ENCODE results near the gene ITPRIPL2. TPM values are rescaled to one million over a fixed set of nuclear protein-coding genes. Genes with fewer than 3 reads are reported as not detected.

Gene ITPRIPL2
- total RNA-seq, 6 experiments from 2014 or later, result 36.3 to 56.9 (median 43.1) TPM

GRCh38 chr16:19147627-19148026 lies 33.9 kb downstream of the ITPRIPL2 start:
- no peak for DNase-seq
- Mint-ChIP-seq H3K27ac (no peak overlapping the region), H3K9me3 (0 out of 2 replicates have a peak, but pooled peaks cover 5% of the 10 kb centered on the region), H3K27me3 (ENCODE audit: insufficient read depth) (peaks cover 19% of the 10 kb centered on the region), H3K36me3 (ENCODE audit: low read depth) (no peaks in the 10 kb centered on the region), H3K4me1 (ENCODE audit: low read depth) (no peaks in the 10 kb centered on the region), H3K4me3 (no peak overlapping the region)
- TF ChIP-seq, protein P1, sequence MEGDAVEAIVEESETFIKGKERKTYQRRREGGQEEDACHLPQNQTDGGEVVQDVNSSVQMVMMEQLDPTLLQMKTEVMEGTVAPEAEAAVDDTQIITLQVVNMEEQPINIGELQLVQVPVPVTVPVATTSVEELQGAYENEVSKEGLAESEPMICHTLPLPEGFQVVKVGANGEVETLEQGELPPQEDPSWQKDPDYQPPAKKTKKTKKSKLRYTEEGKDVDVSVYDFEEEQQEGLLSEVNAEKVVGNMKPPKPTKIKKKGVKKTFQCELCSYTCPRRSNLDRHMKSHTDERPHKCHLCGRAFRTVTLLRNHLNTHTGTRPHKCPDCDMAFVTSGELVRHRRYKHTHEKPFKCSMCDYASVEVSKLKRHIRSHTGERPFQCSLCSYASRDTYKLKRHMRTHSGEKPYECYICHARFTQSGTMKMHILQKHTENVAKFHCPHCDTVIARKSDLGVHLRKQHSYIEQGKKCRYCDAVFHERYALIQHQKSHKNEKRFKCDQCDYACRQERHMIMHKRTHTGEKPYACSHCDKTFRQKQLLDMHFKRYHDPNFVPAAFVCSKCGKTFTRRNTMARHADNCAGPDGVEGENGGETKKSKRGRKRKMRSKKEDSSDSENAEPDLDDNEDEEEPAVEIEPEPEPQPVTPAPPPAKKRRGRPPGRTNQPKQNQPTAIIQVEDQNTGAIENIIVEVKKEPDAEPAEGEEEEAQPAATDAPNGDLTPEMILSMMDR (IDR thresholded peaks at IDR 0.05), result no peak

- TF ChIP-seq, protein P1 (IDR thresholded peaks at IDR 0.05), result no peak
- no peaks in the 10 kb centered on the region for H3K36me3 Mint-ChIP-seq (ENCODE audit: low read depth)
- no peaks in the 10 kb centered on the region for H3K4me1 Mint-ChIP-seq (ENCODE audit: low read depth)
- H3K27ac Mint-ChIP-seq, result no peak overlapping the region
- H3K27me3 Mint-ChIP-seq (ENCODE audit: insufficient read depth), result peaks cover 20% of the 10 kb centered on the region
- H3K4me3 Mint-ChIP-seq, result no peak overlapping the region
- H3K9me3 Mint-ChIP-seq, result 0 out of 2 replicates have a peak, but pooled peaks cover 5% of the 10 kb centered on the region
- DNase-seq, result no peak
These were observed 34.4 kb downstream of the ITPRIPL2 start for GRCh38 chr16:19148189-19148588.

DNA sequence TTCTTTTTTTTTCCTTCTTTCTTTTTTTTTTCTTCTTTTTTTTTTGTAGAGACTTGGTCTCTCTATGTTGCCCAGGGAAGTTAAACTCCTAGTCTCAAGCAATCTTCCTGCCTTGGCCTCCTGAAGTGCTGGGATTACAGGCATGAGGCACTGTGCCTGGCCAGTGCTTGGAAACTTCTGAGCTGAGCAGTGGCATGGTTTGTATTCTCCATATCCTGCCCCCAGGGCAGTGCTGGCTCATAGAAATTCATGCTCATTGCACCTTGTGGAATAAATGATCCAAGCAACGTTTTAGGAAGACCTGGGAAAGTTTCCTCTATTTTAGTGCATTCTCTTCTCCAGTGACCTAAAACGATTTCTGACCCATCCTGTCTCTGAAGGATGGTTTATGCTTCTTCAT lies 37.5 kb downstream of the ITPRIPL2 start:
- Mint-ChIP-seq H3K4me1 (ENCODE audit: low read depth) (no peaks in the 10 kb centered on the region), H3K9me3 (peaks cover 5% of the 10 kb centered on the region; the same call in 1 of the 2 replicates), H3K27ac (no peak overlapping the region), H3K27me3 (ENCODE audit: insufficient read depth) (peaks cover 23% of the 10 kb centered on the region), H3K36me3 (ENCODE audit: low read depth) (no peaks in the 10 kb centered on the region), H3K4me3 (no peak overlapping the region)
- TF ChIP-seq, protein P1 (IDR thresholded peaks at IDR 0.05), result no peak
- no peak for DNase-seq

DNA sequence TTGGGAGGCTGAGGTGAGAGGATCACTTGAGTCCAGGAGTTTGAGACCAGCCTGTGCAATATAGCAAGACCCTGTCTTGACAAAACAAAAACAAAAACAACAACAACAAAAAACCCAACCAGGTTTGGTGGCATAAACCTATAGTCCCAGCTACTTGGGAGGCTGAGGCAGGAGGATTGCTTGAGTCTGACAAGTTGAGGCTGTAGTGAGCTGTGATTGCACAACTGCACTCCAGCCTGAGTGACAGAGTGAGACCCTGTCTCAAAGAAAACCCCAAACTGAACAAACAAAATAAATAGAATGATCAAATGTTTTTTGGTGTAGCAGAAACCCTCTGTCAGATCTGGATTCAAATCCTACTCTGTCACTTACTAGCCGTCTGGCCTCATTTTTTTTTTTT lies 38.3 kb downstream of the ITPRIPL2 start:
- no peak overlapping the region for H3K4me3 Mint-ChIP-seq
- TF ChIP-seq, protein P1 (IDR thresholded peaks at IDR 0.05), result no peak
- H3K27me3 Mint-ChIP-seq (ENCODE audit: insufficient read depth), result peaks cover 23% of the 10 kb centered on the region
- H3K4me1 Mint-ChIP-seq (ENCODE audit: low read depth), result no peaks in the 10 kb centered on the region
- DNase-seq, result no peak
- no peaks in the 10 kb centered on the region for H3K36me3 Mint-ChIP-seq (ENCODE audit: low read depth)
- H3K27ac Mint-ChIP-seq, result no peak overlapping the region
- peaks cover 5% of the 10 kb centered on the region; the same call in 1 of the 2 replicates for H3K9me3 Mint-ChIP-seq

- H3K4me3 Mint-ChIP-seq, result peak overlapping the region; percentile 9; the same call in 1 of the 2 replicates
These were observed 40.1 kb downstream of the ITPRIPL2 start for GRCh38 chr16:19153876-19154275.

More at GRCh38 chr16:19153876-19154275, 40.1 kb downstream of the ITPRIPL2 start:
- no peak for DNase-seq
- Mint-ChIP-seq H3K27ac (no peak overlapping the region), H3K36me3 (ENCODE audit: low read depth) (no peaks in the 10 kb centered on the region), H3K9me3 (no peaks in the 10 kb centered on the region; the same call in 1 of the 2 replicates), H3K4me1 (ENCODE audit: low read depth) (no peaks in the 10 kb centered on the region), H3K27me3 (ENCODE audit: insufficient read depth) (peaks cover 18% of the 10 kb centered on the region)
- TF ChIP-seq, protein P1 (IDR thresholded peaks at IDR 0.05), result no peak

All from HFFc6 (cell line).